ENCODE results near the gene TPX2.

The TPX2 gene

DNA sequence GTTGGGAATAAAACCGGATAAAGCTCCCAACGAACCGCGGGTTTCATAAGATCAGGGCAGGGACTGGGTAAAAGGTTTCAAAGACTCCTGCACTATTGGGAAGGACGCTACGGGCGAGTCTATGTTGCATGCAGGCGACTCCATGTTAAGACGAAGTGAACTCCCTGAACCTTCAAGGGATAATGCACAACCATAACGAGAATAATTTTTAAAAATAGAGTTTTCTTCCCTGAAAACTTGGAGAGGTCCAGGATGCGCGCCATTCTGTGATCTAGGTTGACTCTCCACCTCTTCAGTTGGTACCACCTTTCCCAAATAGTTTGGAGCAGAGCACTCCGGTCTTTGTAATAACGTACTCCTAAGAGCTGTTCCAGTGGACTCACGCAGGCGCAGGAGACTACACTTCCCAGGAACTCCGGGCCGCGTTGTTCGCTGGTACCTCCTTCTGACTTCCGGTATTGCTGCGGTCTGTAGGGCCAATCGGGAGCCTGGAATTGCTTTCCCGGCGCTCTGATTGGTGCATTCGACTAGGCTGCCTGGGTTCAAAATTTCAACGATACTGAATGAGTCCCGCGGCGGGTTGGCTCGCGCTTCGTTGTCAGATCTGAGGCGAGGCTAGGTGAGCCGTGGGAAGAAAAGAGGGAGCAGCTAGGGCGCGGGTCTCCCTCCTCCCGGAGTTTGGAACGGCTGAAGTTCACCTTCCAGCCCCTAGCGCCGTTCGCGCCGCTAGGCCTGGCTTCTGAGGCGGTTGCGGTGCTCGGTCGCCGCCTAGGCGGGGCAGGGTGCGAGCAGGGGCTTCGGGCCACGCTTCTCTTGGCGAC lies at the start of gene TPX2:
Gene TPX2 (plus strand): TSS at position 562 of the 821 bp plus-strand sequence. CDS start 18,187 bp downstream, outside the sequence.
- DNase-seq: peak; percentile 95

- DNase-seq: no peak
Measured at GRCh38 chr20:31690124-31690666, 48.9 kb upstream of the TPX2 start.

GRCh38 chr20:31691646-31692275 lies 47.3 kb upstream of the TPX2 start:
- DNase-seq: peak; percentile 74

DNA sequence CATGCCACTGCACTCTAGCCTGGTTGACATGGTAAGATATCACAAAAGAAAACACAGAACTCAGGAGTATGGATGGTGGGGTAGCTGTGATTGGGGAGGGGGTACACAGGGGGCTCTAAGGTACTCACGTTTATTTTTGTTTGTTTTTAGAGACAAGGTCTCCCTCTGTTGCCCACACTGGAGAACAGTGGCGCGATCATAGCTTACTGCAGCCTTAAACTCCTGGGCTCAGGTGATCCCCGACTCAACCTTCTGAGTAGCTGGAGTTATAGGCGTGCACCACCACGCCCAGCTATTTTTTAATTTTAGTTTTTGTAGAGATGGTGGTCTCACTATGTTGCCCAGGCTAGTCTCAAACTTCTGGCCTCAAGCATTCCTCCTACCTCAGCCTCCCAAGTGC lies 45.7 kb upstream of the TPX2 start:
- DNase-seq: no peak

GRCh38 chr20:31693987-31694661 lies 45.0 kb upstream of the TPX2 start:
- DNase-seq: peak; percentile 100

GRCh38 chr20:31694842-31695593 lies 44.1 kb upstream of the TPX2 start:
- no peak for DNase-seq

- DNase-seq: no peak
Measured at GRCh38 chr20:31695849-31696804, 43.0 kb upstream of the TPX2 start.

DNA sequence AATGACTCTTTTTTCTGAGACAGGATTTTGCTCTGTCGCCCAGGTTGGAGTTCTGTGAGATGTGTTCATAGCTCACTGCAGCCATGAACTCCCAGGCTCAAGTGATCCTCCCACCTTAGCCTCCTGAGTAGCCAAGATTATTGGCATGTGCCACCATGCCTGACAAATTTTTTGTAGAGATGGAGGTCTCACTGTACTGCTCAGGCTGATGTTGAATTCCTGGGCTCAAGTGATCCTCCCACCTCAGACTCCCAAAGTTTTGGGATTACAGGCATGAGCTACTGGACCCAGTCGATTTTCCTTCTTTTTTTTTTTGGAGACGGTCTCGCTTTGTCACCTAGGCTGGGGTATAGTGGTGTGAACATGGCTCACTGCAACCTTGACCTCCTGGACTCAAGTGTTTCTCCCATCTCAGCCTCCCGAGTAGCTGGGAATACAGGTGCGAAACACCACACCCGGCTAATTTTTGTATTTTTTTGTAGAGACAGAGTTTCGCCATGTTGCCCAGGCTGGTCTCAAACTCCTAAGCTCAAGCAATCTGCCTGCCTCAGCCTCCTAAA lies 40.8 kb upstream of the TPX2 start:
- no peak for DNase-seq

GRCh38 chr20:31698803-31699718 lies 40.0 kb upstream of the TPX2 start:
- no peak for DNase-seq

GRCh38 chr20:31699801-31700728 lies 39.0 kb upstream of the TPX2 start:
- no peak for DNase-seq

- DNase-seq: no peak
Measured at GRCh38 chr20:31700747-31701146, 38.3 kb upstream of the TPX2 start.

DNA sequence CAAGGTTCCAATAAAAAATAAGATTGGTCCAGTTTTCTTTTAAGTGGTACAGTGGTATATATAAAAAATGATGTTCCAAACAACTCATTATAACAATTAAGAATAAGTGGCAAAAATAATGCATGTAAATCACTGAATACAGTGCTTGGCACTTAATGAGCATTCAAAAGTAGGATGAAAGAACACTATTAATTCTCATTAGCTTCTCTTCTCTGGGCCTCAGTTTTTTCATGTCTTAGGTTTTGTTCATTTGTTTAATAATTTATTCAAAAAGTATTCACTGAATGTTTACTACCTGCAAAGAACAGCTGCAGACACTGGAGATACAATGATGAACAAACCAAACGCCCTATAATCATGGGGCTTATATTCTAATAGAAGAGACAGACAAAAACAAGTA lies 37.5 kb upstream of the TPX2 start:
- no peak for DNase-seq

- DNase-seq: no peak
Measured at GRCh38 chr20:31704225-31705119, 34.6 kb upstream of the TPX2 start.

DNA sequence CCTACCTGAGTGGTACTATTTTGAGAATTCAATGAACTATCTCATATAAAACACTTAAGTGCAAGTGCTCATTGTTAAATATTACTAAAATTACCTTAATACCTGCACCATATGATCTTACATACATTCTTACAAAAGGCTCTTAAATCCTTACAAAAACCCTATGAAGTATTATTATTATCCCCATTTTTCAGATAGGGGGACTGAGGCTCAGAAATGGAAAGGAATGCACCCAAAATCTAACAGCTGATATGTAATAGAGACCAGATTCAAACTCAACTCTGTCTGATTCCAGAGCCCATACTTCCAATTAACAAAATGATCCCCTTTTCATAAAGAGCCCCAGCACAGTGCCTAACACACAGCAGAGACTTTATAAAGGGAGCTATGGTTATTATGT lies 33.9 kb upstream of the TPX2 start:
- DNase-seq: no peak

DNA sequence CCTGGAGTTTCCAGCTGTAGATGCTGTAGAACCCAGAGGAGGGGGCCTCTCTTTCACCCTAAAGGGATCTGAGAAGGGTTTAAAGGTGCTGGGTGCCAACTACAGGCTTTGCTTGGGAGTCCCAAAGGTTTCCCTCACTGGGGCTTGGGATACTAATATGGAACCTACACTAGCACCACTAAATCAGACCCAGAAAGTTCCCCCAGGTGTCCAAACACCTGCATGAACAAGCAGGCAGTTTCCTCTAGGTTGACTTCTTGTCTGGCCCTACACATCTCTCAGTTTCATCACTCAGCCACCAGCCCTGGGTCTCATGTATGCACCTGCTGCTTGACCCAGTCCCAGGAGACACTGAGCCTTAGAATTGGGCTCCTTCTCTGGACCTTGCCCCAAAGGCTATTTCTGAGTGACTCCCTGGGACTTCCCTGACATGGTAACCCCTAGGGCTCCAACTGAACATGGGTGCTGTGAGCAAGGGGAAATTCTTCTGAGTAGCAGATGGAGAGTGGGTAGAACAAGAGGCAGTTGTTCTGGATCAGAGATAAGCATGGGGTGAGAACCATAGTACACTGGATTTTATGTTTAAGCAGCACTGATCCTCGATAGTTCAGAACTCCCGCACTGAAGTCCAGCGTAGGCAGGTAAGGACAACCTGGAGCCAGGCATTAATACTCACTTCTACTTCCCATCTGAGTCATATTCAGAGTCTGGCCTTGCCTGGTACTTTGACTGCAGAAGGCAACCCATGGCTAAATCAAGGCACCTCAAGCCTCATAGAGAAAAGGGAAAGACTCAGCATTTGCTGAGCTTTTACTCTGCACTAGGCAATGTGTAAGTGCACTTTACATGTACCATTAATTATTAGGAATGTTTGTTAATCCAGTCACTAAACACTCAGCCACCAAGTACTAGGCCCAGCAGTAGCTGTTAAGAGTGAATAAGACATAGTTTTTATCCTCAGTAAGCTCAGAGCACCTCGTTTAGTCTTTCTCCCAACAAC lies 33.2 kb upstream of the TPX2 start:
- no peak for DNase-seq

GRCh38 chr20:31706607-31707257 lies 32.4 kb upstream of the TPX2 start:
- no peak for DNase-seq

Measured in NCI-H524 treated with DMSO at 0.1 percent for 48 hours (cell line).